ENCODE results near the gene CT47C1. TPM values are rescaled to one million over a fixed set of nuclear protein-coding genes. Genes with fewer than 3 reads are reported as not detected.

CT47C1 gene
- polyA plus RNA-seq, 2 of the 4 experiments (the other 2 are of a cell fraction): not detected

DNA sequence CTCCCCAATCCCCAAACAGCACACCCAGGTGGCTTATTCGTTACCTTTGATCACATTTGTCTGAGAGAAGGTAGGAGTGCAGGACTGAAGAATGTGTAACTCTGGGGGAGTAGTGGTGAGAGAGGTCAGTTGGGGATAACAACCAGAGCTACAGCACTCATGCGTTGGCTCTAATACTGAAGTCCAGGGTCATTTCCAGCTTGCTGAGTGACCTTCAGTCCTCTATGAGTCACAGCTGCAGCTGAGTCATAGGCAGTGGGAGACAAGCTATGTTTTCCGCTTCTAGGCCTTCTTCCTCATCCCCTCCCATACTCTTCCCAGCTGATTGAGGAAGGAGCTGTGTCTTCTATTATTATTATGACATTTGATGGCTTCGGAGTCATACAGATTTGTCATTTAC is 31.6 kb upstream of the CT47C1 start:
- Histone ChIP-seq H3K9me3 (no peaks in the 10 kb centered on the region), H3K27ac (peak overlapping the region; percentile 35 to 71; a peak in 3 of 6 replicates), H3K4me1 (peaks cover 27% of the 10 kb centered on the region), H3K4me3 (no peak overlapping the region), H3K4me2 (peak overlapping the region; percentile 68)
- TF ChIP-seq ESRRA (IDR thresholded peaks at IDR 0.05; ENCODE audit: borderline replicate concordance, low read length) (peak; percentile 78; the same call in 1 of the 2 replicates), NR3C1 (IDR thresholded peaks at IDR 0.05) (no peak), HOXA7 (CRISPR knock-in tag; IDR thresholded peaks at IDR 0.05) (no peak), RFX5 (IDR thresholded peaks at IDR 0.05) (no peak), BCL3 (IDR thresholded peaks at IDR 0.05) (no peak), POLR2A (IDR thresholded peaks at IDR 0.05; ENCODE audit: low read length) (no peak), HES2 (IDR thresholded peaks at IDR 0.05) (no peak), FOSL2 (IDR thresholded peaks at IDR 0.05) (peak; percentile 81), FOSL2 (CRISPR knock-in tag; IDR thresholded peaks at IDR 0.05) (peak; percentile 72), SMC3 (IDR thresholded peaks at IDR 0.05) (no peak), MAZ (IDR thresholded peaks at IDR 0.05; ENCODE audit: borderline replicate concordance, low read depth, low read length) (no peak), EP300 (IDR thresholded peaks at IDR 0.05) (no peak), ZFP36 (IDR thresholded peaks at IDR 0.05; ENCODE audit: borderline replicate concordance, partially characterized antibody) (no peak), ZC3H11A (IDR thresholded peaks at IDR 0.05) (no peak), ZSCAN20 (CRISPR knock-in tag; IDR thresholded peaks at IDR 0.05) (no peak), RCOR1 (IDR thresholded peaks at IDR 0.05; ENCODE audit: low read depth, low read length) (no peak), JUNB (IDR thresholded peaks at IDR 0.05) (peak; percentile 61)
- ChIA-PET POLR2A (interaction anchor here (0.5 kb wide), 1 partner anchor 98 kb away, joined by 3 read pairs; no protein-coding TSS in a partner anchor), CTCF (interaction anchor here (1.0 kb wide), 1 partner anchor 36 kb away, joined by 4 read pairs; no protein-coding TSS in a partner anchor)
- FAIRE-seq (peak; percentile 84), ATAC-seq (peak; percentile 80 to 86), DNase-seq (ENCODE audit: low read depth in 1 of 2, low spot score in 1 of 2) (peak; percentile 44 to 50)
- WGBS (ENCODE audit: missing lambda C conversion rate): 17% methylated on average over 4 of the region's 4 CpGs

DNA sequence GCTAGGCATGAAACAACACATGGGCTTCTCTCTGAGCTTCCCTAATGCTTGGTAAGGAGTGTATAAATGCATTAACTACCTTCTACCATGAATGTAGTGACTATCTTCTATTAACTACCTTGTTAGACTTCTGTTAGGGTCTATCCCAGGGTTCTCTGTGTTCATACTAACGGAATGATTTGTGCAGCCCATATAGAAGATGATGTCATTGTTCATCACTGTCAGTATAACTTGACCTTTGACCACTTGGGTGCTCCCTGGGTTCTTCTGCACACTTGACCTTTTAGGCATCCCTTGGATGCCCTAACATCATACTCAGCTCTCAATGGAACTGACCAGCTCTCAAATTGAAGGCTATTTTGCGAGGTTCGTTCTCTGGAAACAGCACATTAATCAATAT is 30.8 kb upstream of the CT47C1 start:
- CTCF ChIA-PET: interaction anchor here (1.0 to 1.5 kb wide), 2 partner anchors 14 to 37 kb away, joined by 4 read pairs; no protein-coding TSS in a partner anchor
- H3K4me1 ChIP-seq: peaks cover 18% of the 10 kb centered on the region
- TF ChIP-seq CHD2 (IDR thresholded peaks at IDR 0.05; ENCODE audit: low read length, partially characterized antibody) (no peak), HES2 (IDR thresholded peaks at IDR 0.05) (no peak), JUN (IDR thresholded peaks at IDR 0.05) (no peak), GATA3 (IDR thresholded peaks at IDR 0.05; ENCODE audit: borderline replicate concordance) (no peak), BCL3 (IDR thresholded peaks at IDR 0.05) (no peak), ZC3H11A (IDR thresholded peaks at IDR 0.05) (no peak), EHMT2 (IDR thresholded peaks at IDR 0.05; ENCODE audit: low read depth) (no peak)
- TF ChIP-seq, protein P1, sequence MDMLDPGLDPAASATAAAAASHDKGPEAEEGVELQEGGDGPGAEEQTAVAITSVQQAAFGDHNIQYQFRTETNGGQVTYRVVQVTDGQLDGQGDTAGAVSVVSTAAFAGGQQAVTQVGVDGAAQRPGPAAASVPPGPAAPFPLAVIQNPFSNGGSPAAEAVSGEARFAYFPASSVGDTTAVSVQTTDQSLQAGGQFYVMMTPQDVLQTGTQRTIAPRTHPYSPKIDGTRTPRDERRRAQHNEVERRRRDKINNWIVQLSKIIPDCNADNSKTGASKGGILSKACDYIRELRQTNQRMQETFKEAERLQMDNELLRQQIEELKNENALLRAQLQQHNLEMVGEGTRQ (IDR thresholded peaks at IDR 0.05): no peak
- TF ChIP-seq, protein P2, sequence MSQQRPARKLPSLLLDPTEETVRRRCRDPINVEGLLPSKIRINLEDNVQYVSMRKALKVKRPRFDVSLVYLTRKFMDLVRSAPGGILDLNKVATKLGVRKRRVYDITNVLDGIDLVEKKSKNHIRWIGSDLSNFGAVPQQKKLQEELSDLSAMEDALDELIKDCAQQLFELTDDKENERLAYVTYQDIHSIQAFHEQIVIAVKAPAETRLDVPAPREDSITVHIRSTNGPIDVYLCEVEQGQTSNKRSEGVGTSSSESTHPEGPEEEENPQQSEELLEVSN (IDR thresholded peaks at IDR 0.05; ENCODE audit: borderline replicate concordance, low read depth): no peak
- POLR2A ChIA-PET: no interaction called here
- ATAC-seq (no peak), FAIRE-seq (peak; percentile 13), DNase-seq (ENCODE audit: low read depth in 1 of 2, low spot score in 1 of 2) (no peak)
- H3K4me2 ChIP-seq: peak overlapping the region; percentile 68; the same call in 1 of the 3 replicates
- no peak overlapping the region for H3K4me3 ChIP-seq
- H3K9me3 ChIP-seq: no peaks in the 10 kb centered on the region
- 0 out of 6 replicates have a peak overlapping the region, but pooled peaks of 1 of the 2 experiments have one; percentile 42 for H3K27ac ChIP-seq
- WGBS (ENCODE audit: missing lambda C conversion rate): 83% methylated on average over 3 of the region's 3 CpGs

Data from A549 (cell line).